ENCODE data around the gene LHFPL6.

LHFPL6 gene

GRCh38 chr13:39498471-39499114 lies 104.4 kb downstream of the LHFPL6 start:
- H3K4me3 ChIP-seq (ENCODE audit: low read depth, low read length), result no peak overlapping the region
- DNase-seq (ENCODE audit: low read depth), result no peak
- TF ChIP-seq MAX (IDR thresholded peaks at IDR 0.05; ENCODE audit: low read depth, low read length) (no peak), CTCF (IDR thresholded peaks at IDR 0.05; ENCODE audit: low read depth, low read length) (no peak), MYC (IDR thresholded peaks at IDR 0.05; ENCODE audit: low read depth, low read length) (no peak), POLR2A (IDR thresholded peaks at IDR 0.05; ENCODE audit: extremely low read depth, insufficient read length) (no peak)

GRCh38 chr13:39496506-39496905 lies 106.5 kb downstream of the LHFPL6 start:
- no peak for DNase-seq (ENCODE audit: low read depth)
- H3K4me3 ChIP-seq (ENCODE audit: low read depth, low read length), result no peak overlapping the region
- TF ChIP-seq POLR2A (IDR thresholded peaks at IDR 0.05; ENCODE audit: extremely low read depth, insufficient read length), result no peak
- TF ChIP-seq MYC (IDR thresholded peaks at IDR 0.05; ENCODE audit: low read depth, low read length), result no peak
- no peak for TF ChIP-seq MAX (IDR thresholded peaks at IDR 0.05; ENCODE audit: low read depth, low read length)
- no peak for TF ChIP-seq CTCF (IDR thresholded peaks at IDR 0.05; ENCODE audit: low read depth, low read length)

- no peak for TF ChIP-seq MAX (IDR thresholded peaks at IDR 0.05; ENCODE audit: low read depth, low read length)
- TF ChIP-seq MYC (IDR thresholded peaks at IDR 0.05; ENCODE audit: low read depth, low read length), result no peak
- TF ChIP-seq CTCF (IDR thresholded peaks at IDR 0.05; ENCODE audit: low read depth, low read length), result no peak
- no peak for TF ChIP-seq POLR2A (IDR thresholded peaks at IDR 0.05; ENCODE audit: extremely low read depth, insufficient read length)
- no peak for DNase-seq (ENCODE audit: low read depth)
- no peak overlapping the region for H3K4me3 ChIP-seq (ENCODE audit: low read depth, low read length)
Observed at GRCh38 chr13:39494633-39495032, 108.4 kb downstream of the LHFPL6 start.

- H3K4me3 ChIP-seq (ENCODE audit: low read depth, low read length), result no peak overlapping the region
- DNase-seq (ENCODE audit: low read depth), result no peak
- TF ChIP-seq MAX (IDR thresholded peaks at IDR 0.05; ENCODE audit: low read depth, low read length), result no peak
- TF ChIP-seq MYC (IDR thresholded peaks at IDR 0.05; ENCODE audit: low read depth, low read length), result no peak
- TF ChIP-seq POLR2A (IDR thresholded peaks at IDR 0.05; ENCODE audit: extremely low read depth, insufficient read length), result no peak
- no peak for TF ChIP-seq CTCF (IDR thresholded peaks at IDR 0.05; ENCODE audit: low read depth, low read length)
Observed at GRCh38 chr13:39494006-39494405, 109.0 kb downstream of the LHFPL6 start.

- DNase-seq (ENCODE audit: low read depth), result no peak
- no peak overlapping the region for H3K4me3 ChIP-seq (ENCODE audit: low read depth, low read length)
- TF ChIP-seq MYC (IDR thresholded peaks at IDR 0.05; ENCODE audit: low read depth, low read length) (no peak), POLR2A (IDR thresholded peaks at IDR 0.05; ENCODE audit: extremely low read depth, insufficient read length) (no peak), CTCF (IDR thresholded peaks at IDR 0.05; ENCODE audit: low read depth, low read length) (no peak), MAX (IDR thresholded peaks at IDR 0.05; ENCODE audit: low read depth, low read length) (no peak)
Observed at GRCh38 chr13:39490136-39490535, 112.9 kb downstream of the LHFPL6 start.
